ENCODE results near the gene AGPAT3.
"Not testable (repeated sequence)": the region's sequence is repeated elsewhere in the genome, so short reads cannot be mapped to it uniquely, and the experiment has no call there.

The AGPAT3 gene

GRCh38 chr21:43884012-43884860 is 19.2 kb downstream of the AGPAT3 start:
- no peak for DNase-seq (ENCODE audit: low read depth)

- DNase-seq (ENCODE audit: low read depth), result no peak
These were observed 19.9 kb downstream of the AGPAT3 start for GRCh38 chr21:43884861-43885417.

GRCh38 chr21:43885721-43886120 is 20.7 kb downstream of the AGPAT3 start:
- no peak for DNase-seq (ENCODE audit: low read depth)

- no peak for DNase-seq (ENCODE audit: low read depth)
These were observed 21.5 kb downstream of the AGPAT3 start for GRCh38 chr21:43886565-43886964.

GRCh38 chr21:43889069-43889468 is 24.0 kb downstream of the AGPAT3 start:
- no peak for DNase-seq (ENCODE audit: low read depth)

GRCh38 chr21:43890042-43890441 is 25.0 kb downstream of the AGPAT3 start:
- DNase-seq (ENCODE audit: low read depth), result no peak

- no peak for DNase-seq (ENCODE audit: low read depth)
These were observed 27.3 kb downstream of the AGPAT3 start for GRCh38 chr21:43892334-43892733.

- DNase-seq (ENCODE audit: low read depth), result no peak
These were observed 28.0 kb downstream of the AGPAT3 start for GRCh38 chr21:43892984-43893535.

- DNase-seq (ENCODE audit: low read depth), result no peak
These were observed 28.6 kb downstream of the AGPAT3 start for GRCh38 chr21:43893536-43894205.

GRCh38 chr21:43894206-43894577 is 29.2 kb downstream of the AGPAT3 start:
- DNase-seq (ENCODE audit: low read depth), result no peak

- no peak for DNase-seq (ENCODE audit: low read depth)
These were observed 30.2 kb downstream of the AGPAT3 start for GRCh38 chr21:43895196-43895595.

GRCh38 chr21:43896696-43897299 is 31.8 kb downstream of the AGPAT3 start:
- not testable (repeated sequence) for DNase-seq (ENCODE audit: low read depth)

- no peak for DNase-seq (ENCODE audit: low read depth)
These were observed 34.5 kb downstream of the AGPAT3 start for GRCh38 chr21:43899307-43900077.

- DNase-seq (ENCODE audit: low read depth), result no peak
These were observed 35.0 kb downstream of the AGPAT3 start for GRCh38 chr21:43900078-43900385.

- DNase-seq (ENCODE audit: low read depth), result no peak
These were observed 35.7 kb downstream of the AGPAT3 start for GRCh38 chr21:43900690-43901089.

- DNase-seq (ENCODE audit: low read depth), result no peak
These were observed 37.4 kb downstream of the AGPAT3 start for GRCh38 chr21:43902441-43902840.

GRCh38 chr21:43903451-43904091 is 38.5 kb downstream of the AGPAT3 start:
- no peak for DNase-seq (ENCODE audit: low read depth)

GRCh38 chr21:43904331-43904781 is 39.3 kb downstream of the AGPAT3 start:
- no peak for DNase-seq (ENCODE audit: low read depth)

- no peak for DNase-seq (ENCODE audit: low read depth)
These were observed 40.9 kb downstream of the AGPAT3 start for GRCh38 chr21:43905726-43906455.

- no peak for DNase-seq (ENCODE audit: low read depth)
These were observed 41.8 kb downstream of the AGPAT3 start for GRCh38 chr21:43906585-43907370.

All from stimulated activated CD8-positive, alpha-beta memory T cell treated with anti-CD3 and anti-CD28 coated beads, Interleukin-7, amount 100 ng/mL, for 24 hours (primary cell).